UCSD-AML1 (cell line): Measurements from ENCODE around the gene SEMA7A.
"Not testable (repeated sequence)": the region's sequence is repeated elsewhere in the genome, so short reads cannot be mapped to it uniquely, and the experiment has no call there.

ENCODE experiments used
- DNase-seq: peaks from one replicate; lab custom pipeline; 2025; ENCODE audit not compliant: unreplicated experiment; lab: John Stamatoyannopoulos, UW

SEMA7A gene

DNA sequence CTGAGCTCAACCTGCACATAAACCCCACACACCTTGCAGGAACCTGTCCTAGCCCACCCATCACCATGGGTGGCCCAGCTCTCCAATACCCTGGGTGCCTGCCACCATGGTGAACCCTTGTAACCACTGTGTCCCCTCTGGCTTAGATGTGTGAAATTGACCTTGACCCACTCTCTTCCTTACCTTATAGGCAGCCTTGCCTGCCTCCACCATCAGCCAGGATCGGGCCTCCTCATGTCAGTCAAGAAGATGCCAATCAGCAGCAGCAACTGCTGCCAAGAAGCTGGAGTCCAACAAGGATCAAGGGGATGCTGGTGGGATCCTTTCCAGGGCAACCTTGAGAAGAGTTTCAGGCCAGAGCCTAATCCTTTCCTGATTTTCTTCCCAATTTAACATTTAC, 57.5 kb downstream of the SEMA7A start:
- no peak for DNase-seq

DNA sequence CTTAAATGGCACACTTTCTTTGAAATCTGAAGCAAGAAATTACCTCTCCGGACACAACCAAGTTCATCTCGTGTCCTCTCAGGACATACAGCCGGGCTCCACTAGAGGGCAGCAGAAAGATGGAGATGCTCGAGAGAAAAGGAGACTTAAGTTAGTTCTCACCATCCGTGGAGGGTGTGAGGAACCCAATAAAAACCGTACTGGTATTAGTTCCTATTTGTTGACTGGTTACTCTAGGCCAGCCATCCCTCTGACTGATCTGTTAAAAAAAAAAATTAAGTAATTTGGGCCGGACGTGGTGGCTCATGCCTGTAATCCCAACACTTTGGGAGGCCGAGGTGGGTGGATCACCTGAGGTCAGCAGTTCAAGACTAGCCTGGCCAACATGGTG, 58.5 kb downstream of the SEMA7A start:
- peak; percentile 78 for DNase-seq

DNA sequence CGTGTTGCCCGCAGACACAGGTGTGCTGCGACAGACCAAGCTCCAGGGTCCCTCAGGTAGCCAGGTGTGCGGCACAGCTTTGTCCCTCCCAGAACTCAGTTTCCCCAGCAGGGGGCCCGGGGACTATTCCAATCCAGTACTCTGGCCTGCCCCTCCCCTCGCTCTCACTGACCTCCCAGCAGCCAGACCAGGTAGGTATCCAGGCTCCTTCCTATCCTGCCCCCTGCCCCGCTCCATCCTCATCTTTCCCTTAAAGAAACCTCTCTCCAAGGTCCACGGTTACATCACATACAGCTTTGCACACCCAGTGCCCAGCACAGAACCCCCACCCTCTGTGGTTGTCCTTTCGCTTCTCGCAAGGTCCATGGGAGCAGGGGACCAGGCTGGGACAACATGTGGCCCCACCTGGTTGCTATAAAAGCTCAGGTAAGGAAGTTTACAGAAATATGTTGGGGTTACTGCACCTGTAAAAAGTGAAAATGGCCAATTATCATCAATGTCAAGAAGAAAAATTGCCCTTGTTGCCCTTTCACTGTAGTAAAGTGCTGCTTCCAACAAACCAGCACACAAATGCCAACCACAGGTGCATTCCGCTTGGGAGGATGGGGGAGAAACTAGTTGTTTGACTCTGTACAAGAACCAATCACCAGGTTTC, 59.0 kb downstream of the SEMA7A start:
- DNase-seq, result no peak

DNA sequence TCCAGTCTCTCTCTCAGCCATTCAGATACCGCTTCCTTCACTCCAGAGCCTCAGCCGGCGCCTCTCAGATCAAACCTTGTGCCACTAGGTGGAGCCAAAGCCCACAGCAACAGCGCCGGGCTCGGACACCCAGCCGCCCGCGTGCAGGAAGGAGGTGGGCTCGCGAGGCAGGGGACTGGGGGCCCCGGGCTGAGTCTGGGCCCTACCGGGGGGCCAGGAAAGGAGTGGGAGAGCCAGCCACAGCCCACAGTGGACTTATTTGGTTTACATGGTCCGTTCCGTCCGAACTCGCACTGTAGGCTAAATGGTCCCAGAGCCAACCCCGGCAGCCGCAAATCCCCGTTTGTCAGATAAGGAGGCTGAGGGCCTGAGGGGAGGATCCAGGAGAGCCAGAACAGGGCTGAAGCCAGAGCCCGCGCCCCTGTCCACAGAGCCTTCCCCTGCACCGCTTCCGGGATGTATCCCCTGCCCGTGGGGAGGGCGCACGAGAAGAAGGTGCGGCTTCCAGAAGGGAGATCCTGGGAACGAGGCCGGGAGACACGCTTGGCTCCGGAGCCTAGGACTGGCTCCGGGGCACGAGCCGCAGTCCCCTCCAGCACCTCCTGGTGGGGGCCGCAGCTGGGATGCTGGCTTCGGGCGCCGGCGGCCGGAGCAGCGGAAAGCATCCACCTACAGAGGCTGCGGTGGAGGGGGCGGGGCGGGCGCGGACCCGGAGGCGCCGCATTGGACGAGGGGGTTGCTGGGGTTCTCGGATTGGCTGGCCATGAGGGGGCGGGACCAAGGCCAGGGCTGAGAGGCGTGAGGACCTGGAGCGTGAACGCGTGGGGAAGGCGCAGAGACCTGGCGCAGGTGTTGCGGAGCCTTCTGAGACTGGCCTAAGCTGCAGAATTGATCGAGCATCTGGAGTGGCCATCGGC, 59.8 kb downstream of the SEMA7A start:
- DNase-seq, result peak; percentile 89

DNA sequence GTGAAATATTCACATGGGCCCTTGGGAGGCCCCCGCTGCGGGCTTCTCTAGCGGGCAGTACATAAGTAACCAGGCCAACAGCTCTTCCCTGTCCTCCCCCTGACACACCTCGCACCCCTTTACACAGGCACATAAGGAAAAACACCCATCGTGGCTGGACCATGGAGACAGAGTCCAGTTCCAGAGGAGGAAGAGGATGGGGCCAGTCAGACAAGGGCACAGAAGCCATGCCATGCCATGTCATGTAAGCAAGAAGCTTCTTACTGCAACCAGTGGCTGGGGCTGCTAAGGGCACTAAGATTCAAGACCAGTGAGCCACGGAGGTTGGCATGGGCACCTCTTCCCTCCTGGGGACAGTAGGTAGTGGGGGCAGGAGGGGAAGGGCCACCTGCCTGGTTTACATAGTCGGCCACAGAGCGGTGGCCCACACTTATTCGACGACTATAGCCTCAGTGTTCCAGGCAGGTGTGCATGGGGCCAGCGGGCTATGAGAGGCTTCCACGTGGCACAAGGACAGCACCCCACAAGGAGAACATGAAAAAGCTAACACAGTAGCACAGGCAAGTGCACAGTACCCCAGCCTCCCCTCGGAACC, 60.6 kb downstream of the SEMA7A start:
- no peak for DNase-seq

DNA sequence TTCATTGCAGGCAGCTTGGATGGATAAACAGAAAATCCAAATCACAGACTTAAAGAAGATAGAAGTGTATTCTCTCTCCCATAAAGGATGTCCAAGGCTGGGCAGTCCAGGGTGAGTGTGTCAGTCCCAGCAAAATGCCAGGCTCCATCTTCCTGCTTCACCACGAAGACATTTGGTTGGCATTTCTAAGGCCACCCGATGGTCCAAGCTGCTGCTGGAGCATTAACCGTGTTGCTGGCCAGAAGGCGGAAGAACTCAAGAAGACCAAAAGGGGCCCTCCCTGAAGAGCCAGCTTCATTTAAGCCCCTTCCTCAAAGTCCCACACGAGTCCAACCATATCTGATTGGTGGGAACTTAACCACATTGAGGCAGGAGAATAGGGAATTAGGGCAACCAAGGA, 63.3 kb downstream of the SEMA7A start:
- DNase-seq, result no peak

DNA sequence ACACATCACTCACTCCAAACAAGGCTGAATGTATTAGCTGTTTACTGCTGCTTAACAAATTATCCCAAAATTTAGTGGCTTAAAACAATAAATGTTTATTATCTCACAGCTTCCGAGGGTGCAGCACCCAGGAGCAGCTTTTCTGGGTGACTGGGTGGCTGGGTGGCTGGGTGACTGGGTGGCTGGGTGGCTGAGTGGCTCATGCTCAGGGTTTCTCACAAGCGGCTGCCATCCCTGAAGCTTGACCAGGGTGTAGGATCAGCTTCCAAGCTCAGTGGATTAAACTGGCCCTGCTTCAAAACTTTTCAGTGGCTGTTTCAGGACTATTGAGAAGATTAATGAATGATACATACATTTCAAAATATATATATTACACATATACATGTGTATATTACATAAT, 64.0 kb downstream of the SEMA7A start:
- no peak for DNase-seq

DNA sequence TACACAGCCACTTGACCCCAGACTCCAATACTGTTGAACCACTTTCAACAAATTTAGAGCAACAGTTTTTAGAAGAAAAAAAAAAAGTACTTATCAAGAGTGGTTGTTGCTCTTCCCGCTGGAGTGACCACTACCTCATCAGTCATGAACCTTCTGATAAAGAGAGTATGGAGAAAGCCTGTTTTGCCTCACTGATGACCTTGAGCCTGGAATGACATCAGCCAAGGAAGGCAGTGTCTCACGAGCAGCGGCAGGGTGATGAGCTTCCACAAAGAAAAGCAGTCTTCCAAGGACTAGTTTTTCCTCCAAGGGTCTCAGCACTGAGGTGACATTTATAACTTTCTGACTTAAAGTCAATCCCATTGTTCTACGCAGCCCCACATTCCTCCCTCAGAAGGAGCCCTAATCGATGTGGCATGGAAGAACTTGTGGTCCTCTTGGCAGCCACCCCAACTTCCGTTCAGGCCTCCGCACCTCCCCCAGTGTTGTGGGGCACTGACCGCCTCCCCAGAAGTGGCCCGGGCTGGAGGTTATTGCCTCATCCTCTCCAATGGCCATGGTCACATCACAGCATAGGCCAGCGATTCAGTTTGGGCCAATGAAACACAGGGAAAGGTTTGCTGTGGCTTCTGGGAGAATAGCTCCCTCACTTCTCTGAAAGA, 64.5 kb downstream of the SEMA7A start:
- peak; percentile 43 for DNase-seq

DNA sequence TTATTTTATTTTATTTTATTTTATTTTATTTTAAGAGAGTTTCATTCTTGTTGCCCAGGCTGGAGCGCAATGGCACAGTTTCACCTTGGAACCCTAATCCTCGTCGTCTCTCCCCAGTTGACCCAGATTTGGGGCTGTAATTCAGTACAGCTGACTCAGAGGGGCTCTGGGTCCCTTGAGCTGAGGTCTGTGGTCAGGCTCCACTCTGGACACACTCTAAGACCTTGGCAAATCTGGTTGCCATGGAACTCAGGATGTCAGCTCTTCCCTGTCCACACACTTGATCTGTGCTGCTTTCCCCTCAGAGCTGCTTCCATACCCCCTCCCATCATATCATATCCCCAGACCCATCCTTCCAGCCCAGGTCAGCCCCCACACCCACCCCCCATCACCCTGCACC, 65.6 kb downstream of the SEMA7A start:
- DNase-seq, result no peak

DNA sequence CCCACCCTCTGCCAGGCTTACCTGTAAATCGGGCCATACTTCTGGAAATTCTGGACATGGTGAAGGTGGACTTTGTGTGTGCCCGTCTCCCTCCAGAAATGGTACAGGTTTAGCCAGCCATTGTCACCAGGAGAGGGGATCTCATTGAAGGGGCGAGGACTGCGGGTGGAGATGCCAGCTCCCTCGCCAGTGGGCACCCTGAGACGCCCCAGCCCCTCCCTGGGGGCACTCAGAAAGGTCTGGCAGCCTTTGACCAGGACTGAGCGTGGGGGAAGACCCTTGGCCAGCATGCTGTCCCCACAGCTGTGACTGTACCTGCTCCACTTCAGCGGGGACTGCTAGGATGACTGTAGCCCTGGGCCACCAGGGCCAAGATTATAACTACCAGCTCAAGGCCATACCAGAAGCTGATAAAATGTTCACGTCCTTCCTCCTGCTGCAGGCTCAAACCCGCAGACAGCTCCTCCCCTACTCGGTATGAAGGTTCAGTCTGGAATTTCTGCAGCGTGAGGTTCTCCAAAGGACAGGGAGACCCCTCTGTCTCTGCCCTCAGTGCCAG, 66.4 kb downstream of the SEMA7A start, which contains the start of gene CYP11A1:
CYP11A1 (minus strand) TSS at position 351 of the 559 bp plus-strand sequence; CDS start at position 290, 61 bp downstream.
- DNase-seq, result no peak

DNA sequence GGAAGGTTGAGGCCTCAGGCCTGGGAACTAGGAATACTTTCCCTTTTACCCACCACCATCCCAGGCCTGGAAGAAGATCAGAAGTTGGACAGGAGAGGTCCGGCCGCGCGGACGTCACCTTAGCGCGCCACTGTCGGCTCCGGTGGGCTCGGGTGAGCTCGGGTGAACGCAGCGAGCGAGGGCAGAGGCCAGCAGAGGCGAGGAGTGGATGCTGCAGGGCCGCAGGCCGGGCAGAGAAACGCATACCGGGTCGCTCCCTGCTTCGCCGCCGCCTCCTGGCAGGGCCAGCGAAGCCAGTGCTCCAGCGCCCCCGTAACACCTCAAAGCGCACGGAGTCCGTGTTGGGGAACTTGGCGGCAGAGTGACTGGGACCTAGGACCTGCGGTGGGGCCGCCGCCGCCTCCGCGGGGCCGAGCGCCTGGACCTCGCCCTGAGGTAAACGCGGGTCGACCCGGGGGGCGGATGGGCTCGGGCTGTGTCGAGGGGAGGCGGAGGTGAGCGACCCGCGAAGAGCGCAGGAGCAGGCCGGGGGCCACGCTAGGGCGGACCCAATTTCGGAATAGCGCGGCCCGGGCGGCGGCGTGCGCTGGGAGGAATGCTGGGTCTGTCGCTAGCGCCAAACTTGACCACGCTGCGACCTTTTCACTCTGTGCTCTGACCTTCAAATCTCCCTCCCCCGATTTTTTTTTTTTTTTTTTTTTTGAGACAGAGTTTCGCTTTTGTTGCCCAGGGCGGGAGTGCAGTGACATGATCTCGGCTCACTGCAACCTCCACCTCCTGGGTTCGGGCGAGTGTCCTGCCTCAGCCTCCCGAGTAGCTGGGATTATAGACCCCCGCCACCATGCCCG, 67.9 kb downstream of the SEMA7A start:
- DNase-seq, result no peak

DNA sequence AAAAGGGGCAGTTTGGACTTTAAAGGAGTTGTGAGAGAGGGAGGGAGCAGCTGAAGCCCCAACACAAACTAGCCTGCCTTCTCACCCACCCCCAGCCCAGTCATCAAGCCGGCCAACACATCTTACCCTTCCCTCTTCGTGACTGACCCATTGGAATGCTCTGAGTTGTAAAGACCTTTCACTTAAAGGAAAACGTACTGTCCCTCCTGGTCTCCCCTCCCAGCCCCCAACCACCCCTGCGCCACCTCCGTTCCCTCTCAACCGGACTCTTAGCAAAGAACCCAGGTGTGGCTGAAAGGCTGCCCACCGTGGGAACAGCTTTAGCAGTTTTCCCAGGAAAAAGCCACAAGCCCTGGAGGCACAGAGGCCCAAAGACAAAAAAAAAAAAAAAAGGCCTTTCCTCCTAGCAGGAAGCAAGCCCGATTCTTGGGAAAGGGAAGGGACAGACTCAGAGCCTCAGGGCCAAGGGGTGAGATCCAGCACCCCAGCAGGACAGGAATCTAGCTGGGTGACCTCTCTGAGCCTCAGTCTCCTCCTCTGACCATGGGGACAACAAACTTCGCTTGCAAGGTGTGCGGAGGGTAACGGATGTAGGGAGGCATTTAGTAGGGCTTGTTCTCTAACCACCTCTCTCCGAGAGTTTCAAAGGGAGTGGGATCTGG, 68.7 kb downstream of the SEMA7A start:
- DNase-seq, result no peak

DNA sequence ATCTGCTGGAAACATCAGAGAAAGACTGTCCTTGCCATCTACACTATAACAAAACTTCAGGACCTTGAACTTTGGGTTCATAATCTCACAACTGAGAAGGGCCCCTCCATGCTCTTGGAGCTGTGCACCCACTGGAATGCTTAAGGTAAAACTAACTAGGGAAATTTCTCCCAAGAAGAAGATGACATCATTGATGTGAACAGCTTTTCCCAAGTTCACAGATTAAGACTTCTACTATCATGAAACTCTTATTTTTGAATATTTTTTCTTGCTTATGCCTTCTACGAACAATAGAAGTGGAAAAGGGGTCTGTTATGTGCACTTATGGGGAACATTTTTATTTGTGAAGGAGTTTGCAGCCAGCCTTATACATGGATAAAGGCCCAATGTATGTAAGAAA, 71.3 kb downstream of the SEMA7A start:
- DNase-seq, result no peak

DNA sequence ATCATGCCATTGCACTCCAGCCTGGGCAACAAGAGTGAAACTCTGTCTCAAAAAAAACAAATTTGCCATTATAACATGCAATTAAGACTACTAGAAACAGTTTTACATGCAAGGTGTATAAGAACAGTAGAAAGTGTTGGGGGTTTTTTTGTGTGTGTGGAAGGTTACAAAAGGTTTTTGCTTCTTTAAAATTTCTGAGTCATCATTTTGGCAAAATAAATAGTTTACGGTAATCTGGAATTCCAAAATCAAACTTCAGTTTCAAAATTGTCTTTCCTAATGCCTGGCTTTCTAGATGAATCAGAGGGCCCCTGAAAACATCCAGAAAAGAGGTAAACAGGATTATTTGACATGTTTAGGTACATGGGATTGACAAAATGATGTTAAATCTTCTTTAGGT, 72.9 kb downstream of the SEMA7A start:
- DNase-seq, result not testable (repeated sequence)

DNA sequence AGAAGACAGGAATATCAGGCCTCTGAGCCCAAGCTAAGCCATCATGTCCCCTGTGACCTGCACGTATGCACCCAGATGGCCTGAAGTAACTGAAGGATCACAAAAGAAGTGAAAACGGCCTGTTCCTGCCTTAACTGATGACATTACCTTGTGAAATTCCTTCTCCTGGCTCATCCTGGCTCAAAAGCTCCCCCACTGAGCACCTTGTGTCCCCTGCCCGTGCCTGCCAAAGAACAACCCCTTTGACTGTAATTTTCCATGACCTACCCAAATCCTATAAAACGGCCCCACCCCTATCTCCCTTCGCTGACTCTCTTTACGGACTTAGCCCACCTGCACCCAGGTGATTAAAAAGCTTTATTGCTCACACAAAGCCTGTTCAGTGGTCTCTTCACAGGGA, 74.4 kb downstream of the SEMA7A start:
- not testable (repeated sequence) for DNase-seq
